ENCODE data around the gene TRIM28. TPM values are rescaled to one million over a fixed set of nuclear protein-coding genes. Genes with fewer than 3 reads are reported as not detected.

TRIM28 gene
- total and polyA plus RNA-seq, 2 experiments from 2014 or later = 159 to 191 TPM

- H2AFZ ChIP-seq = peak overlapping the region; percentile 7
- H3K36me3 ChIP-seq (replicated peaks; ENCODE audit: insufficient read depth, low read depth) = no peaks in the 10 kb centered on the region
- H3K27me3 ChIP-seq = no peaks in the 10 kb centered on the region
- peak overlapping the region; percentile 25 for H3K4me2 ChIP-seq
- peaks cover 18% of the 10 kb centered on the region for H3K4me1 ChIP-seq (ENCODE audit: insufficient read depth)
- no peaks in the 10 kb centered on the region for H3K9me2 ChIP-seq (replicated peaks; ENCODE audit: insufficient read depth)
- 69% methylated on average over 4 of the region's 4 CpGs for WGBS (ENCODE audit: low lambda C conversion rate, missing lambda C conversion rate)
- H3K79me2 ChIP-seq = peaks cover 22% of the 10 kb centered on the region
- peaks cover 5% of the 10 kb centered on the region for H4K20me1 ChIP-seq (ENCODE audit: insufficient read depth, poor library complexity, severe bottlenecking)
- H3K4me3 ChIP-seq = no peak overlapping the region
- H3K27ac ChIP-seq = peak overlapping the region; percentile 99
- TF ChIP-seq EZH2phosphoT487 (IDR thresholded peaks at IDR 0.05; ENCODE audit: low read depth, severe bottlenecking, unreplicated experiment) (no peak), EZH2 (IDR thresholded peaks at IDR 0.05; ENCODE audit: borderline replicate concordance) (no peak), CTCF (IDR thresholded peaks at IDR 0.05; ENCODE audit: poor library complexity) (no peak)
- no peaks in the 10 kb centered on the region for H3K9me3 ChIP-seq (ENCODE audit: low read depth)
- no peak for DNase-seq (ENCODE audit: low spot score)
These were observed 22.2 kb upstream of the TRIM28 start for GRCh38 chr19:58521651-58522050.

- Histone ChIP-seq H3K27me3 (no peaks in the 10 kb centered on the region), H3K79me2 (peaks cover 11% of the 10 kb centered on the region), H4K20me1 (ENCODE audit: insufficient read depth, poor library complexity, severe bottlenecking) (peaks cover 5% of the 10 kb centered on the region), H3K36me3 (replicated peaks; ENCODE audit: insufficient read depth, low read depth) (no peaks in the 10 kb centered on the region), H3K9me2 (replicated peaks; ENCODE audit: insufficient read depth) (no peaks in the 10 kb centered on the region), H3K9me3 (ENCODE audit: low read depth) (no peaks in the 10 kb centered on the region), H3K27ac (no peak overlapping the region), H3K4me2 (no peak overlapping the region), H3K4me1 (ENCODE audit: insufficient read depth) (peaks cover 16% of the 10 kb centered on the region), H3K4me3 (no peak overlapping the region), H2AFZ (no peak overlapping the region)
- TF ChIP-seq EZH2phosphoT487 (IDR thresholded peaks at IDR 0.05; ENCODE audit: low read depth, severe bottlenecking, unreplicated experiment) (no peak), CTCF (IDR thresholded peaks at IDR 0.05; ENCODE audit: poor library complexity) (no peak), EZH2 (IDR thresholded peaks at IDR 0.05; ENCODE audit: borderline replicate concordance) (no peak)
- 76% methylated on average over 3 of the region's 3 CpGs for WGBS (ENCODE audit: low lambda C conversion rate, missing lambda C conversion rate)
- DNase-seq (ENCODE audit: low spot score) = no peak
These were observed 21.2 kb upstream of the TRIM28 start for GRCh38 chr19:58522709-58523108.

GRCh38 chr19:58529405-58529804 is 14.5 kb upstream of the TRIM28 start:
- Histone ChIP-seq H2AFZ (no peak overlapping the region), H3K27ac (no peak overlapping the region), H3K4me2 (no peak overlapping the region), H3K36me3 (replicated peaks; ENCODE audit: insufficient read depth, low read depth) (no peaks in the 10 kb centered on the region), H3K9me2 (replicated peaks; ENCODE audit: insufficient read depth) (no peaks in the 10 kb centered on the region), H3K9me3 (ENCODE audit: low read depth) (no peaks in the 10 kb centered on the region), H3K4me3 (no peak overlapping the region), H3K27me3 (peaks cover 4% of the 10 kb centered on the region), H3K79me2 (no peaks in the 10 kb centered on the region), H4K20me1 (ENCODE audit: insufficient read depth, poor library complexity, severe bottlenecking) (no peaks in the 10 kb centered on the region), H3K4me1 (ENCODE audit: insufficient read depth) (no peaks in the 10 kb centered on the region)
- no peak for DNase-seq (ENCODE audit: low spot score)
- TF ChIP-seq EZH2phosphoT487 (IDR thresholded peaks at IDR 0.05; ENCODE audit: low read depth, severe bottlenecking, unreplicated experiment) = no peak
- TF ChIP-seq CTCF (IDR thresholded peaks at IDR 0.05; ENCODE audit: poor library complexity) = no peak
- no peak for TF ChIP-seq EZH2 (IDR thresholded peaks at IDR 0.05; ENCODE audit: borderline replicate concordance)
- WGBS (ENCODE audit: low lambda C conversion rate, missing lambda C conversion rate) = 84% methylated on average over 3 of the region's 3 CpGs

Data from hepatocyte (in vitro differentiated cells).